ENCODE data around the gene SUCLG2. TPM values are rescaled to one million over a fixed set of nuclear protein-coding genes. Genes with fewer than 3 reads are reported as not detected.

SUCLG2 gene
- polyA plus RNA-seq, 1 experiment = 21.3 TPM

GRCh38 chr3:67630666-67631362 lies 23.6 kb downstream of the SUCLG2 start:
- TF ChIP-seq CTCF (IDR thresholded peaks at IDR 0.05; ENCODE audit: insufficient read depth, low read depth, low read length) = no peak
- ChIA-PET CTCF (no interaction called here), POLR2A (no interaction called here)
- Histone ChIP-seq H3K27me3 (ENCODE audit: control insufficient read depth, insufficient read depth, low read length) (no peaks in the 10 kb centered on the region), H3K4me3 (ENCODE audit: low read depth, low read length) (no peak overlapping the region), H3K36me3 (ENCODE audit: control insufficient read depth, insufficient read depth, low read length) (no peaks in the 10 kb centered on the region)
- no peak for DNase-seq (ENCODE audit: low read depth)

GRCh38 chr3:67624687-67625086 lies 29.7 kb downstream of the SUCLG2 start:
- POLR2A ChIA-PET = no interaction called here
- TF ChIP-seq CTCF (IDR thresholded peaks at IDR 0.05; ENCODE audit: insufficient read depth, low read depth, low read length) = no peak
- CTCF ChIA-PET = no interaction called here
- H3K27me3 ChIP-seq (ENCODE audit: control insufficient read depth, insufficient read depth, low read length) = no peaks in the 10 kb centered on the region
- no peak overlapping the region for H3K4me3 ChIP-seq (ENCODE audit: low read depth, low read length)
- DNase-seq (ENCODE audit: low read depth) = no peak
- H3K36me3 ChIP-seq (ENCODE audit: control insufficient read depth, insufficient read depth, low read length) = no peaks in the 10 kb centered on the region

- ChIA-PET POLR2A (no interaction called here), CTCF (no interaction called here)
- no peaks in the 10 kb centered on the region for H3K27me3 ChIP-seq (ENCODE audit: control insufficient read depth, insufficient read depth, low read length)
Observed at GRCh38 chr3:67624078-67624477, 30.3 kb downstream of the SUCLG2 start.

GRCh38 chr3:67622652-67623051 lies 31.8 kb downstream of the SUCLG2 start:
- Histone ChIP-seq H3K36me3 (ENCODE audit: control insufficient read depth, insufficient read depth, low read length) (no peaks in the 10 kb centered on the region), H3K4me3 (ENCODE audit: low read depth, low read length) (no peak overlapping the region), H3K27me3 (ENCODE audit: control insufficient read depth, insufficient read depth, low read length) (no peaks in the 10 kb centered on the region)
- TF ChIP-seq CTCF (IDR thresholded peaks at IDR 0.05; ENCODE audit: insufficient read depth, low read depth, low read length) = no peak
- CTCF ChIA-PET = interaction anchor here (1.4 kb wide), 1 partner anchor 17 kb away, joined by 3 read pairs; no protein-coding TSS in a partner anchor
- no peak for DNase-seq (ENCODE audit: low read depth)
- POLR2A ChIA-PET = no interaction called here

More at GRCh38 chr3:67624078-67624477, 30.3 kb downstream of the SUCLG2 start:
- no peak for TF ChIP-seq CTCF (IDR thresholded peaks at IDR 0.05; ENCODE audit: insufficient read depth, low read depth, low read length)
- no peak overlapping the region for H3K4me3 ChIP-seq (ENCODE audit: low read depth, low read length)
- DNase-seq (ENCODE audit: low read depth) = no peak
- no peaks in the 10 kb centered on the region for H3K36me3 ChIP-seq (ENCODE audit: control insufficient read depth, insufficient read depth, low read length)

- H3K27me3 ChIP-seq (ENCODE audit: control insufficient read depth, insufficient read depth, low read length) = no peaks in the 10 kb centered on the region
- ChIA-PET POLR2A (no interaction called here), CTCF (interaction anchor here (0.8 to 1.0 kb wide), 3 partner anchors 14 to 239 kb away, joined by 3 read pairs; no protein-coding TSS in a partner anchor)
- H3K4me3 ChIP-seq (ENCODE audit: low read depth, low read length) = no peak overlapping the region
- no peak for TF ChIP-seq CTCF (IDR thresholded peaks at IDR 0.05; ENCODE audit: insufficient read depth, low read depth, low read length)
- no peaks in the 10 kb centered on the region for H3K36me3 ChIP-seq (ENCODE audit: control insufficient read depth, insufficient read depth, low read length)
- no peak for DNase-seq (ENCODE audit: low read depth)
Observed at GRCh38 chr3:67620869-67621268, 33.5 kb downstream of the SUCLG2 start.
